Stimulated activated CD4-positive, alpha-beta T cell treated with anti-CD3 and anti-CD28 coated beads, Interleukin-12 subunit alpha, Interleukin-12 subunit beta, amount 100 ng/mL, for 24 hours (primary cell): ENCODE results near the gene SCLY.

Experiments
- DNase-seq, 2 experiments: peaks; one replicate each; pipeline ENCODE4 v3.0.0-alpha.2; 2020; ENCODE audit warnings: low read depth in 2 of 2

SCLY gene

DNA sequence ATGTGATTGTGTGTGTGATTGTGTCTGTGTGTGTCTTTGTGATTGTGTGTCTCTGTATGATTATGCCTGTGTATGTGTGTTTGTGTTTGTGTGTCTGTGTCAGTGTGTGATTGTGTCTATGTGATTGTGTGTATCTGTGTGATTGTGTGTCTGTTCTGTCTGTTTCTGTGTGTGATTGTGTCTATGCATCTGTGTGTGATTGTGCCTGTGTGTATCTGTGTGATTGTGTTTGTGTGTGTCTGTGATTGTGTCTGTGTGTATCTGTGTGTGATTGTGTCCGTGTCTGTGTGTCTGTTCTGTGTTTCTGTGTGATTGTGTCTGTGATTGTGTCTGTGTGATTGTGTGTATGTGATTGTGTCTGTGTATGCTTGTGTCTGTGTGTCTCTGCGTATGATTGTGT lies 65.5 kb downstream of the SCLY start:
- DNase-seq = no peak

GRCh38 chr2:238126775-238127164 lies 66.0 kb downstream of the SCLY start:
- DNase-seq = no peak

GRCh38 chr2:238127165-238128060 lies 66.6 kb downstream of the SCLY start:
- no peak for DNase-seq

GRCh38 chr2:238128061-238128440 lies 67.2 kb downstream of the SCLY start:
- DNase-seq = no peak

GRCh38 chr2:238128534-238129001 lies 67.8 kb downstream of the SCLY start:
- DNase-seq = no peak

- no peak for DNase-seq
Measured at GRCh38 chr2:238129166-238130010, 68.6 kb downstream of the SCLY start.

GRCh38 chr2:238130111-238130695 lies 69.4 kb downstream of the SCLY start:
- no peak for DNase-seq

GRCh38 chr2:238130696-238131628 lies 70.2 kb downstream of the SCLY start:
- no peak for DNase-seq

DNA sequence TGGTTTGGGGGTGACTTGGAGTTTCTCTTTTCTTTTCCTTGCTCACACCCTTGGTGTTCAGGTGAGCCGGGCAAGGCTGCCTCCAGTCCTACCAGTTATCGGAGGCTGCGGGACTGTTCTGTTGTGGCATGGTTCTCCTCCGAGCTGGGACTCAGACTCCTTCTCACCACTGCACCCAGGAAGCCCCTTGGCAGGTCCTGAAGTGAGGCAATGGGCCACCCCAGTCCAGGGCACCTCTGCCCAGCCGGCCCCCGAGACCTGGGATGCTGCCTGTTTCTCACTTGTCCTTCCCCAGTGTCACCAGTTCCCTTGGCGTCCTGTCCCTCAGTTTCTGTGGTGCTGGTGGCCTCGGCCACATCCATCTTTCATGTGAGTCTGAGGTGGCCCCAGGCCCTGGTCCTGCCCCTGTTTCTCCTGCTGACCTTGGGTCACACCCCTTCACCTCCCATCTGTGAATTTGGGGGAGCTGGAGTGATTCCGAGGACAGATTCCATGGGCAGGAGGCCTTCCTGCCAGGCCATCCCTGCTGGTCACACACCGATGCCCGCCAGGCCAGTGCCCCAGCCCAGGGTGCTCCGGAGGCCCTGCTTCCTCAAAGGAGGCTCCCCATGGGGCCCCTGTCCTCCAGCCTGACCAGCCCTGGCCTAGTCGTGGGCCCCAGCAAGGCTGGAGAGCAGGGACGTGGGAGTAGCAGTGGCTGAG lies 71.1 kb downstream of the SCLY start:
- no peak for DNase-seq

DNA sequence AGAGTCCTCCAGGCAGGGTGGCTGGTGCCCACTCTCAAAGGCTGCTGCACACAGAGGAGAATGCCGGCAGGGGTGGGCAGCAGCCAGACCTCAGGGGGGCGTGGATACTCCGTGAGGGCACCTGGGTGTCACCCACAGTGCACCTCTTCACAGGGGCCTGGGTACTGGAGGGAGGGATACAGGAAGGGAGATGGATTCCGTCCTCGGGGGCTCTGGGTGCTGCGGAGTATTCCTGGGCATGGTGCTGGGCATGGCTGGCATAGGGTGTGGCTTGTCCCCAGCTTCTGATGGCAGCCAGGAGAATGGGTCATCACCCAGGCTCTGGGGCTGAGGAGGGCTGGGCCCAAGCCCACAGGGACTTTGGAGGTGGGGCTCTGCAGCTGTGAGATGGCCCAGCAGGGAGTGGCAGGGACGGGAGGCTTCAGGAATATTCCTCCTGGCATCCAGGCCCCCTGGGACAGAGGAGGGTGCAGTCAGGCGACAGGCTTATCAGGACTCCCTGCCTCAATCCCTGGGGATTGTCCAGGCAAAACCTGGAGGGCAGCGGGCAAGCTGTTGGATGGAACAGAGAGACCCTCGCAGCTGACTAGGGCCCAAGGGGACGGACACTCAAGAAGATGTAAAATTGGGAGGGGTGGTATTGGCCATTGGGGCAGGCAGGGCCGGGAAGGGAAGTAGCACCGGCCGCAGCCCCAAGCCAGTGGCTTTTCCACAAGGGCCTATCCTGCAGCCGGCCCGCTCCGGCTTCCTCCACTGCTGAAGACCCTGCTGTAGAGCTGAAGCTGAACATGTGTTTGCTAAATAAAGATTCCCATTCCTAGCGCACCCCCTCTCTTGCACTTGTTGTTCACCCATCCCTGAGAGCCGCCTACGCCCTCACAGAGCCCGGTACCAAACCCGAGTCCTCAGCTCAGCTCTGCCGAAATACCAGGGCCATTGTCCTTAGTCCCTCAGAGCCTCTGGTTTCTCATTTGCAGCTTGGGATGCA lies 72.0 kb downstream of the SCLY start:
- DNase-seq = no peak

DNA sequence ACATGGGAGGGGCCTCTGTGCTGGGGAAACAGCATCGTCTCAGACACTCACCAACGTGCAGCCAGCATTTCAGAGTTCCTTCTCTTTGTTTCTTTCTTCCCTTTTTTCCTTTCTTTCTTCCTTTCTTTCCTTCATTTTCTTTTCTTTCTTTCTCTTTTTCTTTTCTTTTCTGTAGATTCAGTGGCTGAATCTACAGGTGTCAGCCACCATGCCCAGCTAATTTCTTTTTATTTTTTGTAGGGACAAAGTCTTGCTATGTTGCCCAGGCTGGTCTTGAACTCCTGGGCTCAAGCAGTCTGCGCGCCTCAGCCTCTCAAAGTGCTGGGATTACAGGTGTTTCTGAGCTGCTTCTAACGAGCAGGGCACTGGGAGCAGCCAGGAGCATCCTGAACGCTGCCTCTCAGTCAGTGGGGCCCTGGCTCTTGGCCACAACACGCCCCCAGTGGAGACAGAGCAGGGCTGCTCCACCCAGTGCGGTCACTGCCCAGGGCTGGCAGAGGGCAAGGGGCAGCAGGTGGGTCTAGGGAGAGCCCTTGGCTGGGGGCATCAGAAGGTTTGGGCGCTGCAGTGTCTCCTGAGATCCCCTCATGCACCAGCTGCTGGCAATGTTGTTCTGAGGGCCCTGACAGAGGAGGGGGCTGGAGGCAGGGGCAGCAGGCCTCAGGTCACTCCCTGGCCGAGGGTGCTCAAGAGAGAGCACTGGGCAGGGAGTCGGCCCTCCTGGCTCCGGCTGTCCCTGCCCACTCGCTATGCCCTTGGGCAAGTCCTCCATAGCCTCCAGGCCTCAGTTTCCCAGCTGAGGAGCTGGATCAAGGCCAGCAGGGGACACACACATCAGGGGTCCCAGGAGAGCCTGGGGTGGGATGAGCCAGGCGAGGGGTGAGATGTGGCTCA lies 72.9 kb downstream of the SCLY start:
- DNase-seq = no peak

DNA sequence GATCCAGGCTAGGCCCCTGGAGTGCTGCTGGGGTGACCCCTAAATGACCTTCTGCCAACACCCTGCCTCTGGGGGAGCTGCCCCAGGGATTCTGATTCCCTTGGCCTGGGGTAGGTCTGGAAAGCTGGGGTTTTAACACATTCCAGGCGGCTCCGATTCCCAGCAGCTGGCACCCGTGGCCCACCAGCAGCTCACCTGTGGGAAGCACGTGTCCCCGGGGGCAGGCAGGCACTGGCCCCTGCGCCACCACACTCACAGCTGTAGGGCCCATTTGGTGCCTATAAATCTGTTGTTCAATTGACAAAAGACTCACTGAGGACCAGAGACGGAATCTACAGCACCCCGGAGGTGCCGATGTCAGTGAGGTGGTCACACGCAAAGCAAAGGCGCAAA lies 73.6 kb downstream of the SCLY start:
- no peak for DNase-seq

DNA sequence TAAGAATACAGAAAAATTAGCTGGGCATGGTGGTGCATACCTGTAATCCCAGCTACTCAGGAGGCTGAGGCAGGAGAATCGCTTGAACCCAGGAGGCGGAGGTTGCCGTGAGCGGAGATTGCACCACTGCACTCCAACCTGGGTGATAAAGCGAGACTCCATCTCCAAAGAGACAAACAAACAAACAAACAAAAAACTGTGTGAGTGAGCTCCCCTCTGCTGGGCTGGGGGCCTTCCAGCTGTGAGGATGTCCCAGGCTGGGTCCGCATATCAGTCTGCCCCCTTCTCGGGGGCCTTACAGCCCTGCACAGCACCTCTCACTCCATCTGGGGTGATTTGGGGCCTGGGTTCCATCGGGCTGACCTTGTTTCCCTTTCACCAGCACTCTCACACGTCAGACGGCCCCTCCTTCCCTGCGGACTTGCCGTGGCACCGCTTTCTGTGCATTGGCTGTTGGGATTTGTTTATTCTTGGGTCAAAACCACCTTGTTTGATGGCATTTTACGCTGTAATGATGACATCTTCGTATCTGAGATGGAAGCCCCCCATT lies 74.9 kb downstream of the SCLY start:
- no peak for DNase-seq

- no peak for DNase-seq
Measured at GRCh38 chr2:238136820-238137537, 76.2 kb downstream of the SCLY start.

GRCh38 chr2:238137885-238138284 lies 77.1 kb downstream of the SCLY start:
- no peak for DNase-seq

DNA sequence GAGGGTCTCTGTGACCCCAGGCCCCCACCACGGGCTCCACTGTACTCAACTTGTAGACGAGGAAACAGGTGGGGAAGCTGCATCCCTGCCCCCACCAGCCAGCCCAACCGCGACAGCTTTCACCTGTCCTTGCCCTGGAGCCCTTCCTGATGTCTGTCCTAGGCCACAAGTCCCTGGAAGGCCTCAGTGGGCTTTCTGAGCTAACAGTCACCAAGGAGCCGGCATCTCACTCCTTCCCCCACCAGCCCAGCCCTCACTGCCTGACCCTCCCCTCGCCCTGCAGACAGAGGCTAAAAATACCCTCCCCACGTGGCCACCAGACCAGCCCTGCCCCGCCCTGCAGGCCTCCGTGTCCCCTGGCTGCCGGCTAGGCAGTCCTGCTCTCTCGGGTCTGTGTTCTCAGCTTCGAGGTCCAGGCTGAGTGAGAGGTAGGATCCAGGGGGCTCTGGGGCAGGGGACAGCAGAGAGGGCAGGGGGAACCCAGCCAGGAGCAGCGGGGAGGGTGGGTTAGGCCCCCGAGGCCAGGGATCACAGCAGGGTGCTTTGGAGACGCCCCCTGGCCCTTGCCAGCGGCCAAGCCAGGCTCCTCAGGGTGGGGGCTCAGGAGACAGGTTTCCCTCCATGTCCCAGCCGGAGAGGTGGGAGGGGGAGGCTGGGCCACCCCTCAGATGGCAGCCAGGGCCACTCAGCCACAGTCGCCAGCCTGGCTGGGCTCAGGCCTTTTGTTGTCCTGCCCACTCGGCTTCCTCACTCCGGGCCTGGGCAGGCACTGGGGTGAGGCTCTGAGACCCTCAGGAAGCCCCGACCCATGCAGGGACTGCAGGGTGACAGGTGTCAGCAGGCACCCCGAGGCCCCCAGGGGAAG lies 77.8 kb downstream of the SCLY start, which contains the start of gene KLHL30:
Gene KLHL30, plus strand, starts transcription at position 338 of the 865 bp plus-strand sequence. CDS start 2,087 bp downstream, outside the sequence.
- no peak for DNase-seq
